Spinal cord (tissue), 10 donors: Measurements from ENCODE around the gene PC. TPM values are rescaled to one million over a fixed set of nuclear protein-coding genes. Genes with fewer than 3 reads are reported as not detected.
A peak's percentile ranks its signal among the peaks of the same experiment; 100 is the strongest.
"Not testable (repeated sequence)": the region's sequence is repeated elsewhere in the genome, so short reads cannot be mapped to it uniquely, and the experiment has no call there.

Source experiments
- DNase-seq, 6 donors: peaks; one replicate each; pipeline versions ENCODE4 v3.0.0 to v3.0.0-alpha.2; 2013 to 2015; ENCODE audit warnings: low spot score in 6 of 6, low read depth in 4 of 6
- H3K27ac ChIP-seq: one replicate; pipeline ENCODE4 v1.5.1; 2013; ENCODE audit warnings: low read depth, low read length, control low read depth
- H3K27me3 ChIP-seq: one replicate; pipeline ENCODE4 v1.6.1; 2013; ENCODE audit warnings: low read length; ENCODE audit not compliant: control insufficient read depth, insufficient read depth
- H3K36me3 ChIP-seq: one replicate; pipeline ENCODE4 v1.6.1; 2013; ENCODE audit warnings: low read length; ENCODE audit not compliant: control insufficient read depth, insufficient read depth
- H3K4me1 ChIP-seq: one replicate; pipeline ENCODE4 v1.6.1; 2013; ENCODE audit warnings: low read length; ENCODE audit not compliant: control insufficient read depth, insufficient read depth
- H3K4me3 ChIP-seq: one replicate; pipeline ENCODE4 v1.5.1; 2013; ENCODE audit warnings: low read depth, low read length, control low read depth
- H3K9me3 ChIP-seq: one replicate; pipeline ENCODE4 v1.6.1; 2013; ENCODE audit warnings: low read length; ENCODE audit not compliant: control insufficient read depth, insufficient read depth
- WGBS: methylation state at CpG from one replicate; pipeline ENCODE4 v1.1.5; 2013; ENCODE audit warnings: missing lambda C conversion rate; ENCODE audit not compliant: insufficient coverage; 5-methylcytosine and 5-hydroxymethylcytosine counted together
- long read RNA-seq, 4 donors: transcript quantifications; one replicate each; lab custom pipeline, GENCODE V29; 2026
- polyA plus RNA-seq, 2 donors: library from polyadenylated mRNA; unstranded; fragments of 120-200 nt; gene quantifications; one replicate each; pipeline ENCODE4 v1.2.1, GENCODE V29; 2013; ENCODE audit not compliant: insufficient read length in 2 of 2
- total RNA-seq, 2 donors: library from RNA; depleted of rRNA in 1 of 2; stranded (reverse); fragments of 120-200 nt in 1 of 2; fragments of >200 nt in 1 of 2; gene quantifications; one replicate each; pipeline versions ENCODE4 v1.2.3 to v1.2.4, GENCODE V29; 2013 to 2014
- donor health status: healthy.

The PC gene
- total RNA-seq (10 to 100 TPM; 33.9 to 49.1 TPM), polyA plus RNA-seq (10 to 100 TPM; 60.0 to 71.8 TPM)
- long read RNA-seq, donor 1, full-length matches to known transcripts: 4 of 150 reads
- long read RNA-seq, donor 1, partial matches to known transcripts: 136 of 150 reads
- long read RNA-seq, donor 1, other reads (novel, unspliced or antisense): 10 of 150 reads
- long read RNA-seq, donor 2, partial matches to known transcripts: 0 of 2 reads
- long read RNA-seq, donor 2, other reads (novel, unspliced or antisense): 0 of 2 reads
- long read RNA-seq, donor 3, partial matches to known transcripts: 36 of 39 reads
- long read RNA-seq, donor 3, other reads (novel, unspliced or antisense): 0 of 39 reads
- long read RNA-seq, donor 4, partial matches to known transcripts: 15 of 16 reads
- long read RNA-seq, donor 4, other reads (novel, unspliced or antisense): 0 of 16 reads

- peak within 1 kb of the TSS; percentile 65 for H3K4me3 ChIP-seq
- H3K9me3 ChIP-seq: no peaks in the 10 kb centered on the region
- H3K36me3 ChIP-seq: peaks cover 9% of the 10 kb centered on the region
- H3K4me1 ChIP-seq: peaks cover 26% of the 10 kb centered on the region
- peak; percentile 92 to 100 (median 98) for DNase-seq
- H3K27me3 ChIP-seq: no peaks in the 10 kb centered on the region
- WGBS: under 1% methylated on average over 74 of the region's 74 CpGs
- H3K27ac ChIP-seq: peak within 1 kb of the TSS; percentile 71
These were observed at the start of gene PC for GRCh38 chr11:66958232-66958955. PC (minus strand) TSS chr11:66958383; CDS start chr11:66872159, 86,224 bp downstream.

- Histone ChIP-seq H3K9me3 (no peaks in the 10 kb centered on the region), H3K27me3 (no peaks in the 10 kb centered on the region), H3K27ac (no peak overlapping the region), H3K4me1 (peaks cover 7% of the 10 kb centered on the region), H3K4me3 (no peak overlapping the region), H3K36me3 (no peaks in the 10 kb centered on the region)
- WGBS: 94% methylated on average over 6 of the region's 7 CpGs
- no peak for DNase-seq
These were observed 48.9 kb upstream of the PC start for GRCh38 chr11:67007126-67007525.

GRCh38 chr11:67006029-67006884 is 48.1 kb upstream of the PC start:
- H3K36me3 ChIP-seq: no peaks in the 10 kb centered on the region
- H3K27me3 ChIP-seq: no peaks in the 10 kb centered on the region
- H3K9me3 ChIP-seq: no peaks in the 10 kb centered on the region
- peaks cover 8% of the 10 kb centered on the region for H3K4me1 ChIP-seq
- peak in 2 of 6 donors; percentile 66 to 90 for DNase-seq
- H3K4me3 ChIP-seq: no peak overlapping the region
- no peak overlapping the region for H3K27ac ChIP-seq
- WGBS: 78% methylated on average over 6 of the region's 14 CpGs

GRCh38 chr11:67005200-67005599 is 47.0 kb upstream of the PC start:
- DNase-seq, H3K4me3 ChIP-seq, H3K36me3 ChIP-seq, H3K27me3 ChIP-seq, H3K9me3 ChIP-seq, H3K27ac ChIP-seq, H3K4me1 ChIP-seq: not testable (repeated sequence)
- 96% methylated on average over 7 of the region's 8 CpGs for WGBS

- WGBS: 84% methylated on average over 4 of the region's 5 CpGs
- no peaks in the 10 kb centered on the region for H3K27me3 ChIP-seq
These were observed 44.8 kb upstream of the PC start for GRCh38 chr11:67002921-67003411.

GRCh38 chr11:67002297-67002913 is 44.2 kb upstream of the PC start:
- Histone ChIP-seq H3K36me3 (no peaks in the 10 kb centered on the region), H3K27ac (no peak overlapping the region), H3K27me3 (no peaks in the 10 kb centered on the region), H3K9me3 (no peaks in the 10 kb centered on the region), H3K4me3 (no peak overlapping the region), H3K4me1 (peaks cover 8% of the 10 kb centered on the region)
- DNase-seq: peak in 2 of 6 donors; percentile 29 to 54
- WGBS: 0% methylated on average over 2 of the region's 8 CpGs

More at GRCh38 chr11:67002921-67003411, 44.8 kb upstream of the PC start:
- Histone ChIP-seq H3K4me3 (no peak overlapping the region), H3K36me3 (no peaks in the 10 kb centered on the region), H3K27ac (no peak overlapping the region), H3K4me1 (peaks cover 8% of the 10 kb centered on the region), H3K9me3 (no peaks in the 10 kb centered on the region)
- DNase-seq: no peak

GRCh38 chr11:67001332-67001731 is 43.1 kb upstream of the PC start:
- Histone ChIP-seq H3K36me3 (no peaks in the 10 kb centered on the region), H3K9me3 (no peaks in the 10 kb centered on the region), H3K27me3 (no peaks in the 10 kb centered on the region), H3K4me3 (no peak overlapping the region), H3K4me1 (peaks cover 8% of the 10 kb centered on the region), H3K27ac (no peak overlapping the region)
- 100% methylated on average over 2 of the region's 5 CpGs for WGBS
- DNase-seq: no peak

- Histone ChIP-seq H3K36me3 (no peaks in the 10 kb centered on the region), H3K9me3 (no peaks in the 10 kb centered on the region), H3K4me1 (peaks cover 8% of the 10 kb centered on the region), H3K27me3 (no peaks in the 10 kb centered on the region), H3K4me3 (no peak overlapping the region), H3K27ac (no peak overlapping the region)
- WGBS: 95% methylated on average over 2 of the region's 7 CpGs
- no peak for DNase-seq
These were observed 41.4 kb upstream of the PC start for GRCh38 chr11:66999555-66999954.
